Astrocyte of the spinal cord (primary cell): ENCODE results near the gene PRPF40A.

Experiments used
- DNase-seq: peaks from one replicate; pipeline ENCODE4 v3.0.0; 2011; ENCODE audit warnings: low read depth, low spot score
- H3K4me3 ChIP-seq: 2 replicates; pipeline ENCODE4 v1.5.1; 2011; ENCODE audit warnings: low read depth, mild to moderate bottlenecking, low read length, moderate library complexity
- in situ Hi-C: cut with HindIII; loops from 2 replicates; pipeline ENCODE4 v1.10.0; 2017; ENCODE audit warnings: low sequenced_read_pairs
- TF ChIP-seq, protein P1 (sequence below): IDR thresholded peaks from 2 replicates; pipeline ENCODE4 v1.5.1; 2012; ENCODE audit warnings: low read depth, mild to moderate bottlenecking, low read length, inconsistent platforms

The PRPF40A gene

DNA sequence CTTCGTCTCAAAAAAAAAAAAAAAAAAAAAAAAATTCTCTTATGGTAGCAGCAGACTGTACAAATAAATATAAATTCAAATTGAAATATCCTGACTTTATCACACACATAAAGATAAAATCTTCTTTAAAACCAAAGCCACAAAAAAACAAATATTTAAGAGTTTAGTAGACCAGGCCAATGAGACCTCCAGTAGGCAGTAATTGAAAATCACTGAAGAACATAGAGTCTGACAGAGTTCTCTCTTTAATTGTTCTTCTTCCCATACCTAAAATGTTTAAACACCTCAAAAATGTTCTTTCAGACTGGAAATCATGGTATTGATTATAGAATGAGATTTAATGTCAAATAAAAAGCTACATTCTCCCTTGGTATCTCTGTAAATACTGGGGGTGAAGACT is 20.8 kb downstream of the PRPF40A start:
- in situ Hi-C loops: no loop called here
- TF ChIP-seq, protein P1, sequence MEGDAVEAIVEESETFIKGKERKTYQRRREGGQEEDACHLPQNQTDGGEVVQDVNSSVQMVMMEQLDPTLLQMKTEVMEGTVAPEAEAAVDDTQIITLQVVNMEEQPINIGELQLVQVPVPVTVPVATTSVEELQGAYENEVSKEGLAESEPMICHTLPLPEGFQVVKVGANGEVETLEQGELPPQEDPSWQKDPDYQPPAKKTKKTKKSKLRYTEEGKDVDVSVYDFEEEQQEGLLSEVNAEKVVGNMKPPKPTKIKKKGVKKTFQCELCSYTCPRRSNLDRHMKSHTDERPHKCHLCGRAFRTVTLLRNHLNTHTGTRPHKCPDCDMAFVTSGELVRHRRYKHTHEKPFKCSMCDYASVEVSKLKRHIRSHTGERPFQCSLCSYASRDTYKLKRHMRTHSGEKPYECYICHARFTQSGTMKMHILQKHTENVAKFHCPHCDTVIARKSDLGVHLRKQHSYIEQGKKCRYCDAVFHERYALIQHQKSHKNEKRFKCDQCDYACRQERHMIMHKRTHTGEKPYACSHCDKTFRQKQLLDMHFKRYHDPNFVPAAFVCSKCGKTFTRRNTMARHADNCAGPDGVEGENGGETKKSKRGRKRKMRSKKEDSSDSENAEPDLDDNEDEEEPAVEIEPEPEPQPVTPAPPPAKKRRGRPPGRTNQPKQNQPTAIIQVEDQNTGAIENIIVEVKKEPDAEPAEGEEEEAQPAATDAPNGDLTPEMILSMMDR: no peak
- DNase-seq: no peak
- H3K4me3 ChIP-seq: no peak overlapping the region

DNA sequence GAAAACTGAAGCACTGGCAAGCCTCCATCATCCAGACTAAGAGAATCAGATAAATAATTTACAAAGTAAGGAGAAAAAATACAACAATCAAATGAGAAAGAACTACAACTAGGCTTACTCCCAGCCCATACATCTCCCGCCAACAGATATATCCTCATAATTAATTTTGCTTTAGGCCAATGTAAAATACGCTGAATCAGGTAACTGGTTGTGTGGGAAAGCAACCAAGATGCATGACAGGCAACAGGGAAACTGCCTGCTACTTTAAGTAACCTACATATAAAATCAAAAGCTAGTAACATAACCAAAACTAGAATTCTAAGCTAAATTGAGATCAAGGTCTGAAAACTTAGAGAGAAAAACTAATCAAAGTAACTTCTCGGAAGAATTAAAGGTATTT is 21.5 kb downstream of the PRPF40A start:
- TF ChIP-seq, protein P1: no peak
- no peak overlapping the region for H3K4me3 ChIP-seq
- in situ Hi-C loops: no loop called here
- DNase-seq: no peak

DNA sequence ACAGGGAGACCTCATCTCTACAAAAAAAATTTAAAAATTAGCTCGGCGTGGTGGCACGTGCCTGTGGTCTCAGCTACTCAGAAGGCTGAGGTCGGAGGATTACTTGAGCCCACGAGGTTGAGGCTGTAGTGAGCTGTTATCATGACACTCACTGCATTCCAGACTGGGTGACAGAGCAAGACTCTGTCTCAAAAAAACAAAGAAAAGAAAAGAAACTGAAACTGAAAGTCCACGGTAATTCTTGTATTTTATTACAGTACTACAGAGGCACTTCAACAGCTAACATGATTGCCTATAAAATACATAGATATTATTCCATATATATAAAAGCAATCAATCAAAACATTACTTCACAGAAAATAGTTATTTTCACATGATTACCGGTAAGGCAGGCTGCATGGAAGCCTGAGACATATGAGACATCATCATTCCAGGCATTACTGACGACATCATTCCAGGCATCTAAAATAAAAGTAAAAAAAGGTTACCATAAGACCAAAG is 23.1 kb downstream of the PRPF40A start:
- DNase-seq: peak; percentile 81
- peak overlapping the region; percentile 37 for H3K4me3 ChIP-seq
- in situ Hi-C loops: no loop called here
- TF ChIP-seq, protein P1: no peak

DNA sequence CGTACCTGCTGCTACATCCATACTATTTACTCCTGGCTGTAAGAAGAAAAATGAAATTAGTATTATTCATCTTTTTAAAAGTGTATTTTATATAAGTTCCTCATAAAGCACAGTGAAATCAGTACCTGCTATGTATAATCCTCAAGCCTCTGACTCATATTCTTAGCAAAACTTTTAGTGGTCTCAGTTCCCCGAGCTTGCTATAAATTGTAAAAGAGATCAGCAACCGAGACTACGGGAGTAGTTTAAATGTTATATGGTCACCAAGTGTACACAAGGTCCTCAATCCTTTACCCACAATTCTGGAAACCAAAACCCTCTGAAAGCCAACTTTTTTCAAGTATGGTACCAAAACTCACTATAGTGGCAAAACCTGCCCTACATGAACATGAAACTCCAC is 24.2 kb downstream of the PRPF40A start:
- in situ Hi-C loops: no loop called here
- no peak for DNase-seq
- TF ChIP-seq, protein P1: no peak
- H3K4me3 ChIP-seq: no peak overlapping the region

DNA sequence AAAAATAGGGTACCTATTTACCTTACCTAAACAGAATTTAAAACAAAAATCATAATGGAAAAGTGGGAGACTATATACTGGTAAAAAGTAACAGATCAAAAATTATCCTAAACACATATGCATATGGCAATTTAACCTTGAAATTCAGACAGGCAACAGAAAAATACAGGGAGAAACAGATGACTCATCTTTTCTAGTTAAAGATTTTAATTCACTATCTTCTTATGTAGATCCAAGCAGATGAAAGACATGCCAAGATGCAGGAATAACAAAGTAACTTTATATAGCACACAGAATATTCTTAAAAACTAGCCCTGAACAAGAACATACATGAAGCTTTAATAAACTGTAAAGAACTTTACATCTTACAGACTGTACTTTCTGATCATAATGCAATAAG is 30.9 kb downstream of the PRPF40A start:
- TF ChIP-seq, protein P1: no peak
- in situ Hi-C loops: no loop called here
- no peak overlapping the region for H3K4me3 ChIP-seq
- DNase-seq: no peak

DNA sequence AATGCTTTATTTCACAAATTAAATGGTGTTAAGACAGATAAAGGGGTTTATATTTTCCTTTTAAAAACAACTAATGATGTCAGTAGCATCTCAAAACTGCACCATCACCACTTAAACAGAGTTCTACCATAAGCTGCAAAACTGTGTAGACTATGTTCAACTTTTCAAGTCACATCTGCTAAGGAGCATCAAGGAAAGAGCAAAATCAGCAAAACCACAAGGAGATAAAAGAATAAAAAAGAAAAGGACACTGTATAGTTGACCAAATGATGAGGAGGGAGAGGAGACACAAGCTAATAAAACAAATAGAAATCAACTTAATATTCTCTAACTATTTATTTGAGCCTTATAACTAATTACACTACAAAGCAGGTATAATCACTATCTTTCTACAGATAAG is 33.9 kb downstream of the PRPF40A start:
- TF ChIP-seq, protein P1: no peak
- H3K4me3 ChIP-seq: no peak overlapping the region
- DNase-seq: no peak
- in situ Hi-C loops: no loop called here

DNA sequence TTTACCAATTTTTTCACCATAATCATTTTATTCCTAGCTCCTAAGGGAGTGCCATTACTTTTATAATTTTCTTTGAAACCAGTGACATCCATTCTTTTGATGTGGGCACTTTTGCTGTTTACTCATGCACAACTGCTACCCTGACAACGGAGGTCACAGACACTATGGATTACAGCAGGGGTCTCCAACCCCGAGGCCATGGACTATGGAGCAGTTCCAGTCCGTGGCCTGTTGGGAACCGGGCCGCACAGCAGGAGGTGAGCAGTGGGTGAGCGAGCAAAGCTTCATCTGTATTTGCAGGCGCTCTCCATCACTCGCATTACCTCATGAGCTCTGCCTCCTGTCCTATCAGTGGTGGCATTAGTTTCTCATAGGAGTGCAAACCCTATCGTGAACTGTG is 34.6 kb downstream of the PRPF40A start:
- in situ Hi-C loops: no loop called here
- TF ChIP-seq, protein P1: no peak
- H3K4me3 ChIP-seq: no peak overlapping the region
- peak; percentile 16 for DNase-seq
